Endothelial cell of umbilical vein (primary cell): ENCODE data around the gene HRH2.

ENCODE experiments used
- CTCF ChIP-seq, 2 donors: IDR thresholded peaks; 1 replicate in 1 of 2; 2 replicates in 1 of 2; pipeline ENCODE4 v1.5.1; 2011; ENCODE audit warnings: low read length in 2 of 2, mild to moderate bottlenecking in 2 of 2, moderate library complexity in 2 of 2, control low read depth in 1 of 2, inconsistent platforms in 1 of 2, low read depth in 1 of 2; ENCODE audit not compliant: insufficient read depth in 1 of 2; ENCODE audit errors: extremely low read depth in 1 of 2
- EZH2 ChIP-seq: IDR thresholded peaks from 2 replicates; pipeline ENCODE4 v1.6.1; 2012; ENCODE audit warnings: borderline replicate concordance, low read depth, mild to moderate bottlenecking, moderate library complexity, low read length, inconsistent platforms; ENCODE audit not compliant: severe bottlenecking
- FOS ChIP-seq: IDR thresholded peaks from 2 replicates; pipeline ENCODE4 v1.6.1; 2011; ENCODE audit warnings: mild to moderate bottlenecking, low read length, moderate library complexity, borderline replicate concordance; ENCODE audit not compliant: insufficient read depth
- GATA2 ChIP-seq: IDR thresholded peaks from 2 replicates; pipeline ENCODE4 v1.7.0; 2011; ENCODE audit warnings: low read depth, mild to moderate bottlenecking, moderate library complexity, mixed read lengths, low read length; ENCODE audit not compliant: insufficient read length, insufficient read depth
- JUN ChIP-seq: IDR thresholded peaks from 2 replicates; pipeline ENCODE4 v1.6.1; 2011; ENCODE audit warnings: borderline replicate concordance, low read depth; ENCODE audit not compliant: insufficient read length, insufficient read depth
- MAX ChIP-seq: IDR thresholded peaks from 2 replicates; pipeline ENCODE4 v1.6.1; 2011; ENCODE audit not compliant: insufficient read depth, insufficient read length
- MYC ChIP-seq: IDR thresholded peaks from one replicate; pipeline ENCODE4 v1.6.1; 2011; ENCODE audit warnings: mild to moderate bottlenecking, low read depth, low read length
- POLR2A ChIP-seq: IDR thresholded peaks from 2 replicates; pipeline ENCODE4 v1.6.1; 2012; ENCODE audit warnings: low read depth, mild to moderate bottlenecking, control low read depth, low read length
- POLR2AphosphoS5 ChIP-seq: IDR thresholded peaks from 2 replicates; pipeline ENCODE4 v1.6.1; 2012; ENCODE audit warnings: low read depth, mild to moderate bottlenecking, control low read depth, low read length, moderate library complexity; ENCODE audit not compliant: insufficient read depth

- no peak for TF ChIP-seq CTCF (IDR thresholded peaks at IDR 0.05; ENCODE audit: extremely low read depth in 1 of 2, insufficient read depth in 1 of 2, low read depth in 1 of 2, low read length in 2 of 2)
- no peak for TF ChIP-seq POLR2A
- no peak for TF ChIP-seq MAX
- no peak for TF ChIP-seq POLR2AphosphoS5
- TF ChIP-seq EZH2: no peak
- no peak for TF ChIP-seq MYC
- TF ChIP-seq GATA2: no peak
- TF ChIP-seq FOS: no peak
- TF ChIP-seq JUN: no peak
These were observed 93.5 kb downstream of the HRH2 start for GRCh38 chr5:175751369-175751768.
